HG03354 (cell line): ENCODE measurements around the gene GJA1.
"Not testable (repeated sequence)": the region's sequence is repeated elsewhere in the genome, so short reads cannot be mapped to it uniquely, and the experiment has no call there.

Source experiments
- ATAC-seq: cut with Tn5 transposase; IDR thresholded peaks from one replicate; pipeline ENCODE4 v1.9.1; 2021; ENCODE audit warnings: mild to moderate bottlenecking; ENCODE audit not compliant: unreplicated experiment, poor library complexity, severe bottlenecking

GJA1 gene

GRCh38 chr6:121436274-121436857, 920 bp downstream of the GJA1 start:
- ATAC-seq, result no peak

GRCh38 chr6:121436960-121437850, 1.8 kb downstream of the GJA1 start:
- ATAC-seq, result no peak

- no peak for ATAC-seq
Observed at GRCh38 chr6:121437851-121438651, 2.6 kb downstream of the GJA1 start.

GRCh38 chr6:121438869-121439268, 3.4 kb downstream of the GJA1 start:
- no peak for ATAC-seq

- no peak for ATAC-seq
Observed at GRCh38 chr6:121439475-121439874, 4.0 kb downstream of the GJA1 start.

GRCh38 chr6:121439926-121440325, 4.5 kb downstream of the GJA1 start:
- no peak for ATAC-seq

GRCh38 chr6:121441477-121441876, 6.0 kb downstream of the GJA1 start:
- ATAC-seq, result no peak

GRCh38 chr6:121442576-121442975, 7.1 kb downstream of the GJA1 start:
- no peak for ATAC-seq

- no peak for ATAC-seq
Observed at GRCh38 chr6:121443971-121444541, 8.6 kb downstream of the GJA1 start.

- not testable (repeated sequence) for ATAC-seq
Observed at GRCh38 chr6:121446705-121447104, 11.3 kb downstream of the GJA1 start.

- ATAC-seq, result not testable (repeated sequence)
Observed at GRCh38 chr6:121447746-121448145, 12.3 kb downstream of the GJA1 start.

- ATAC-seq, result not testable (repeated sequence)
Observed at GRCh38 chr6:121448528-121448927, 13.1 kb downstream of the GJA1 start.

- ATAC-seq, result no peak
Observed at GRCh38 chr6:121449331-121449730, 13.9 kb downstream of the GJA1 start.

GRCh38 chr6:121450242-121450641, 14.8 kb downstream of the GJA1 start:
- no peak for ATAC-seq

- no peak for ATAC-seq
Observed at GRCh38 chr6:121451250-121451649, 15.8 kb downstream of the GJA1 start.

GRCh38 chr6:121453191-121453590, 17.7 kb downstream of the GJA1 start:
- ATAC-seq, result no peak

- no peak for ATAC-seq
Observed at GRCh38 chr6:121460170-121460569, 24.7 kb downstream of the GJA1 start.

GRCh38 chr6:121463087-121463486, 27.6 kb downstream of the GJA1 start:
- no peak for ATAC-seq

- no peak for ATAC-seq
Observed at GRCh38 chr6:121465101-121465500, 29.7 kb downstream of the GJA1 start.

- ATAC-seq, result no peak
Observed at GRCh38 chr6:121479486-121480098, 44.1 kb downstream of the GJA1 start.
